ENCODE measurements around the gene GOSR2. TPM values are rescaled to one million over a fixed set of nuclear protein-coding genes. Genes with fewer than 3 reads are reported as not detected.
A peak's percentile ranks its signal among the peaks of the same experiment; 100 is the strongest.

Gene GOSR2
- total and polyA plus RNA-seq, 9 of the 15 experiments (the other 6 are each of a cell fraction or from before 2014, with no cell fraction given), result 32.7 to 96.3 (median 48.9) TPM

DNA sequence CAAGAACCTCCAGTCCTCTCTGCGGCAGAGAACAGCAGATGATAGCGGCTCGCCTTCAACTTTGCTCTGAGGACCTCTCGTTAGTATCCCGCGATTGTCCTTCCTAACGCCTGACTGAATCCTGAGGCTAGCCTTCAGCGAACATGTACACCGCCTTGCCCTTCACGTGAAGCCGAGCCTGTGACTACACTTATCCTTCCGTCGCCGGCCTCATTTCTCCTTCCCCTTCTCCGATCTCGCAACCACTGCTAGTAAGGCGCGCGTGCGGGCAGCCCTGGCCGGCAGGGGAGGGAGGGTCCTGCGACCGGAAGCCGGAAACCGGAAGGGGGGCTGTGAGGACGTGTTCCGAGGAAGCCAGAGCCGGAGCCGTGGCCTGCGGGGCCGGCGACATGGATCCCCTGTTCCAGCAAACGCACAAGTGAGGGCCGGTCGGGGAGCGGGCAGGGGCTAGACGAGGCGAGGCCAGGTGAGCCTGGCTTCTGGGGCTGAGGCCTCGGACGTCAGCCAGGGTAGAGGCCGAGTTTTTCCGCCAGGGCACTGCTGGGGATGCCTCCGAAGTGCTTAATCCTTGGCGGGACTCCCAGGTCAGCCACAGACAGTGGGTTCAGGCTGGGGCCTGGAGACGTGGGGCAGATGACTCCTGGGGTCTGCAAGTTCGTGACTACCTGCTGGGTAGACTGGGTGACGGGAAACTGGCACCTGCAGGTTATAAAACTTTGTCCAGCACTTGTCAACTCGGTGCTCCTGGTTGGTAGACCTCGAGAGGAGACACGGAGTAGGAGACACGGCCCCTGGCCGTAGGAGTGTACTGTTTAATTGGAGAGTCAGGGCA, at the start of gene GOSR2 (continued):
- peak; percentile 98 for TF ChIP-seq EP400 (IDR thresholded peaks at IDR 0.05)
- no peak for TF ChIP-seq ZNF830 (CRISPR knock-in tag; IDR thresholded peaks at IDR 0.05)
- no peak for TF ChIP-seq CCNT2 (IDR thresholded peaks at IDR 0.05; ENCODE audit: borderline replicate concordance, extremely low read depth, insufficient read length, low read depth, low read length)
- TF ChIP-seq, protein P1, sequence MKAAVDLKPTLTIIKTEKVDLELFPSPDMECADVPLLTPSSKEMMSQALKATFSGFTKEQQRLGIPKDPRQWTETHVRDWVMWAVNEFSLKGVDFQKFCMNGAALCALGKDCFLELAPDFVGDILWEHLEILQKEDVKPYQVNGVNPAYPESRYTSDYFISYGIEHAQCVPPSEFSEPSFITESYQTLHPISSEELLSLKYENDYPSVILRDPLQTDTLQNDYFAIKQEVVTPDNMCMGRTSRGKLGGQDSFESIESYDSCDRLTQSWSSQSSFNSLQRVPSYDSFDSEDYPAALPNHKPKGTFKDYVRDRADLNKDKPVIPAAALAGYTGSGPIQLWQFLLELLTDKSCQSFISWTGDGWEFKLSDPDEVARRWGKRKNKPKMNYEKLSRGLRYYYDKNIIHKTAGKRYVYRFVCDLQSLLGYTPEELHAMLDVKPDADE (conservative IDR thresholded peaks at IDR 0.05; ENCODE audit: control insufficient read depth, low read depth, low read length), result peak; percentile 86
- no peak for TF ChIP-seq SAFB (IDR thresholded peaks at IDR 0.05; ENCODE audit: borderline replicate concordance, low read depth, low read length)
- no peak for TF ChIP-seq ZNF24 (IDR thresholded peaks at IDR 0.05)
- TF ChIP-seq ZNF695 (CRISPR knock-in tag; IDR thresholded peaks at IDR 0.05), result no peak
- no peak for TF ChIP-seq ELK1 (CRISPR knock-in tag; IDR thresholded peaks at IDR 0.05)
- no peak for TF ChIP-seq PHTF2 (CRISPR knock-in tag; IDR thresholded peaks at IDR 0.05)
- peak; percentile 49 to 50; a peak in 2 of 4 replicates for TF ChIP-seq NRF1 (conservative IDR thresholded peaks at IDR 0.05 in 1 of 2, IDR thresholded peaks at IDR 0.05 in 1 of 2)
- no peak for TF ChIP-seq SIRT6 (IDR thresholded peaks at IDR 0.05; ENCODE audit: low read depth, low read length)
- no peak for TF ChIP-seq ZFP36 (IDR thresholded peaks at IDR 0.05; ENCODE audit: low read depth, low read length, partially characterized antibody)
- TF ChIP-seq DLX4 (CRISPR knock-in tag; IDR thresholded peaks at IDR 0.05), result no peak
- peak; percentile 71; the same call in 1 of the 2 replicates for TF ChIP-seq POLR2AphosphoS2 (IDR thresholded peaks at IDR 0.05; ENCODE audit: low read length)
- TF ChIP-seq ZNF586 (CRISPR knock-in tag; conservative IDR thresholded peaks at IDR 0.05), result no peak
- peak; percentile 63 for TF ChIP-seq TAL1 (IDR thresholded peaks at IDR 0.05)
- TF ChIP-seq XRCC3 (IDR thresholded peaks at IDR 0.05), result no peak
- peak; percentile 69 to 86; a peak in 3 of 4 replicates for TF ChIP-seq MAZ (CRISPR knock-in tag; conservative IDR thresholded peaks at IDR 0.05 in 1 of 2, IDR thresholded peaks at IDR 0.05 in 1 of 2)
- TF ChIP-seq TAF7 (tag; IDR thresholded peaks at IDR 0.05), result 0 out of 2 replicates have a peak, but pooled peaks have one; percentile 36
- 0 out of 2 replicates have a peak, but pooled peaks have one; percentile 15 for TF ChIP-seq HDAC8 (tag; IDR thresholded peaks at IDR 0.05)
- TF ChIP-seq, protein P2, sequence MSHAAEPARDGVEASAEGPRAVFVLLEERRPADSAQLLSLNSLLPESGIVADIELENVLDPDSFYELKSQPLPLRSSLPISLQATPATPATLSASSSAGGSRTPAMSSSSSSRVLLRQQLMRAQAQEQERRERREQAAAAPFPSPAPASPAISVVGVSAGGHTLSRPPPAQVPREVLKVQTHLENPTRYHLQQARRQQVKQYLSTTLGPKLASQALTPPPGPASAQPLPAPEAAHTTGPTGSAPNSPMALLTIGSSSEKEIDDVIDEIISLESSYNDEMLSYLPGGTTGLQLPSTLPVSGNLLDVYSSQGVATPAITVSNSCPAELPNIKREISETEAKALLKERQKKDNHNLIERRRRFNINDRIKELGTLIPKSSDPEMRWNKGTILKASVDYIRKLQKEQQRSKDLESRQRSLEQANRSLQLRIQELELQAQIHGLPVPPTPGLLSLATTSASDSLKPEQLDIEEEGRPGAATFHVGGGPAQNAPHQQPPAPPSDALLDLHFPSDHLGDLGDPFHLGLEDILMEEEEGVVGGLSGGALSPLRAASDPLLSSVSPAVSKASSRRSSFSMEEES (CRISPR knock-in tag; IDR thresholded peaks at IDR 0.05), result no peak
- TF ChIP-seq KHSRP (IDR thresholded peaks at IDR 0.05), result no peak
- no peak for TF ChIP-seq CBX8 (IDR thresholded peaks at IDR 0.05; ENCODE audit: borderline replicate concordance, extremely low read depth, low read depth, low read length, poor library complexity, severe bottlenecking)
